Body of pancreas (tissue), 4 donors: Measurements from ENCODE around the gene ASPM.

Experiments used
- CTCF ChIP-seq, 7 experiments: fragments of 450-650 bp in 4 of 7; fragments of 200-600 bp in 3 of 7; sonication (generic) in 3 of 7; IDR thresholded peaks; one replicate each; pipeline ENCODE4 v1.5.1; 2016 to 2019; ENCODE audit warnings: antibody characterized with exemption in 7 of 7
- POLR2A ChIP-seq, 3 donors: fragments of 450-650 bp; IDR thresholded peaks; one replicate each; pipeline ENCODE4 v1.6.1; 2016; ENCODE audit warnings: antibody characterized with exemption in 3 of 3, mild to moderate bottlenecking in 2 of 3

- no peak for TF ChIP-seq CTCF (IDR thresholded peaks at IDR 0.05)
- no peak for TF ChIP-seq POLR2A (IDR thresholded peaks at IDR 0.05)
Measured at GRCh38 chr1:197066277-197066676, 80.2 kb downstream of the ASPM start.
